NK-92 (cell line): ENCODE measurements around the gene DECR2.
A peak's percentile ranks its signal among the peaks of the same experiment; 100 is the strongest.
"Not testable (repeated sequence)": the region's sequence is repeated elsewhere in the genome, so short reads cannot be mapped to it uniquely, and the experiment has no call there.

Experiments used
- DNase-seq: peaks from one replicate; lab custom pipeline; 2025; ENCODE audit not compliant: unreplicated experiment; lab: John Stamatoyannopoulos, UW

Gene DECR2, protein sequence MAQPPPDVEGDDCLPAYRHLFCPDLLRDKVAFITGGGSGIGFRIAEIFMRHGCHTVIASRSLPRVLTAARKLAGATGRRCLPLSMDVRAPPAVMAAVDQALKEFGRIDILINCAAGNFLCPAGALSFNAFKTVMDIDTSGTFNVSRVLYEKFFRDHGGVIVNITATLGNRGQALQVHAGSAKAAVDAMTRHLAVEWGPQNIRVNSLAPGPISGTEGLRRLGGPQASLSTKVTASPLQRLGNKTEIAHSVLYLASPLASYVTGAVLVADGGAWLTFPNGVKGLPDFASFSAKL

DNA sequence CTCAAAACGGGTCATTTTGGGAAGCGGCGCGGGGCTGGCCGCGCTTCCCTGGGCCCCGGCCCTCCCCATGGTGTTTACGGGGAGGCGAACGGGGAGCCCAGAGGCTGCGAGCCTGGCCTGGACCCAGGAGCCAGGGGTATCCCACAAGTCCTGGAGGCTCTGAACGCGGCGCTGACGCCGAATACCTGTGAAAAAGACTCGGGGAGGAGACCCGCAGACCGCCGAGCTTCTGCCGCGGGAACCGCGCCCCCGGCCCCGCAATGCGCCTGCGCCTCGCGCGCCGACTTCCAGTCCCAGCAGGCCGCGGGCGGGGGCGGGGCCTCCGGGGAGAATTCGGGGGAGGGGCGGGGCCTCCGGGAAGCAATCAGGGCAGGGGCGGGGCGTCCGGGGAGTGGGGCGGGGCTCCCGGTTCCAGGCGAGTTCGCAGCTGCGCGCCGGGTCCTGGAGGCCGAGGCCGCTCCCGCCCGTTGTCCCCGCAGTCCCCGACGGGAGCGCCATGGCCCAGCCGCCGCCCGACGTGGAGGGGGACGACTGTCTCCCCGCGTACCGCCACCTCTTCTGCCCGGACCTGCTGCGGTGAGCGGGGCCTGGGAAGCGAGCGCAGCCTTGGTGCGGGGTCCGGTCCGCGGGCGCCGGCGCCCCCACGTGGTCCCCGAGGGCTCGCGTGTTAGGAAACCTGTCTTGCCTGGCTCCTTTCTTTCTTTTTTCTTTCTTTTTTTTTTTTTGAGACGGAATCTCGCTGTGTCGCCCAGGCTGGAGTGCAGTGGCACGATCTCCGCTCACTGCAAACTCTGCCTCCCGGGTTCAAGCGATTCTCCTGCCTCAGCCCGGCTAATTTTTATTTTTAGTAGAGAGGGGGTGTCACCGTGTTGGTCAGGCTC lies at the start of gene DECR2:
TSS of gene DECR2 (plus strand) at position 418 of the 881 bp plus-strand sequence. CDS start at position 497, 79 bp downstream.
- peak; percentile 91 for DNase-seq

DNA sequence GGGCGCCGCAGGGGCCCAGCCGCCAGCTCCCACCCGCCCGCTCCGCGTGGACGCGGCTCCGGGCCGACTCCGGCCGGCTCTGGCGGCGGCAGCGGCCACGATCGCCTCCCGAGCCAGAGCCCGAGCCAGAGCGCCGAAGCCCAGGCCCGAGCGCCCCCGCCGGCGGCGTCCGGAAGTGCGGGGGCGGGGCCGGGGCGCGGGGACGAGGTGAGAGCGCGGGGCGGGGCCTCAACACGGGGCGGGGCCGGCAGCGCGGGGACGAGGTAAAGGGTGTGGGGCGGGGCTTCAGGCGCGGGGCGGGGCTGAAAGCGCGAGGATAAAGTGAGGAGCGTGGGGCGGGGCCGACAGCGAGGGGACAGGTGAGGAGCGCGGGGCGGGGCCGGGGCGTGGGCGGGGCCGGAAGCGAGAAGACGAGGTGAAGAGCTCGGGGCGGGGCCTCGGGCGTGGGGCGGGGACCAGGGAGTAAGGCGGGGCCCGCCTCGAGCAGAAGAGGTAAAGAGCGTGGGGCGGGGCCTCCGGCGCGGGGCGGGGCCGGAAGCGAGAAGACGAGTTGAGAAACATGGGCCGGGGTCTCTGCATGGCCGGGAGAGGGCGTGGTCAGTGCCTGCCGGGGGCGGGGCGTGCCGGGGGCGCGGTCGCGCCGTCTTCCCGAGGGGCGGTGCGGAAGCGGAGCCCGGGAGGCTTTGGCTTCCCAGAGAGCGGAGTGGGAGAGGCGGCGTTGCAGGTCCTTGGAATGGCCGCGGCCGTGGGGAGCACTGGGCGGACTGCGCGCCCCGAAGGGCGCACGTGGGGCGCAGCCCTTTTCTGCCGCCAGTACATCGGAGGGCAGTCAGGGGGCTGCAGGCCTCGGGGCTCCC lies 48.9 kb upstream of the DECR2 start, which contains the start of gene AXIN1:
TSS of gene AXIN1 (minus strand) at position 177 of the 857 bp plus-strand sequence. CDS start 5,698 bp downstream, outside the sequence.
- DNase-seq = peak; percentile 98

DNA sequence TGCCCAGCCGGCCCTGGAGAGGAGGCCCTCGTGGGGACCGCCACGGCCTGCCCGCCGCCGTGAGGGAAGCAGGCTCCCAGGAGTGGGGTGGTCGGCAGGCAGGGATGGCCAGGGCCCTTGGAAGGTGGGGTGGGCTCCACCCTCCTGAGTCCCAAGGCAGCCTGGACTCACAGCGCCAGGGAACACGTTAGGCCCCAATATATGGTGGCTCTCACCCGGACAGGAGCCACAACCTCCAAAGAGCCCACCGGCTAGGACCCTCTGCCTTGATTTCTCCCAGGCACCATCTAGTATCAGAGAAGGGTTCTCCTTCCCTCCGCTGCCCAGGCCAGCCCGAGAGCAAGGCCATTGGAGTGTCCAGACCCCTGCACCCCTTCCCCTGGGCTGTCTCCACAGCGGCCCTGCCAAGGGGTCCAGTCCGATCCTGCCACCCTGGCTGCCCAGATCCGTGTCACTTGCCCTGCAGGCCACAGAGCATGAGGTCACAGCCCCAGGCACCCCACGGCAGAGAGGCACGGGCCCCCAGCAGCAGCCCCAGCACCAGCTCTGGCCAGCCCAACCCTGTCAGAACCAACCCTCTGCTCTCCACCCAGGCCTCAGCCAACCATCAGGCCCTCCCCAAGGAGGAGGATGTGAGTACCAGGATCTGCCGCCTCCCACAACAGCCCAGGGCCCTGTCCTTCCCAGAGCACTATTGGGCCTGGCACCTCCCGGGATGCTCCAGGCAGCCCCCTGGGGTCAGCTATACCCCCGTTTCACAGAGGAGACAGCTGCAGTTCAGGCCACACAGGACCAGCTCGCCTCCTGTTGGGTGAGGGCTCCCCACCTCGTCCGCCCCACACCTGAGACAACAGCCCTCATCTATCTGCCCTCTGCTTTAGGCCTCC lies 48.0 kb upstream of the DECR2 start:
- DNase-seq = no peak

DNA sequence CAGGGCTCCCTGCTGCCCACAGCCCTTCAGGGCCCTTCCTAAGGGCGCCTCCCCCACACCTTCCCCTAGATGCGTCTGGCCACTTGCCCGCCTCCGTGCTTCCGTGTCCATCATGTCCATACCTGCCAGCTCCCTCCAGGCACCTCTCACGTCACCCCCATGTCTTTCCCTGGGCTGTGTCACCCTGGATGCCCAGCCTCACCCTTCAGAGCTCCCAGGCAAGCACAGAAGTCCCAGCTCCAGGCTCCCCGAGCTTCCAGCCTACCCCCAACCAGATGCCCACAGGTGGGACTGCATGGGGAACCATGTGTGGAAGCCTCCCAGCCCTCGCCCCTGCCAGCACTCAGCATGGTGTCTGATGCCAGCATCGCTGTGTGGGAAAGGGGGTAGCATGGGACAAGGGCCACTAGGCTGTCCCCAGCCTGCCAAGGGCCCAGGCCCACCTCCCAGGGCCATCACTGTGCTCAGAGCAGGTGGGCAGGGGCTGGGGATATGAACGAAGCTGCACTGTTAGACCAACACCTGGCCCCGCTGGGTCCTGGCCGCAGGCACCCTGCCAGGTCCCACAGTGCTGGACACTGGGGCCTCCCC lies 47.3 kb upstream of the DECR2 start:
- DNase-seq = no peak

DNA sequence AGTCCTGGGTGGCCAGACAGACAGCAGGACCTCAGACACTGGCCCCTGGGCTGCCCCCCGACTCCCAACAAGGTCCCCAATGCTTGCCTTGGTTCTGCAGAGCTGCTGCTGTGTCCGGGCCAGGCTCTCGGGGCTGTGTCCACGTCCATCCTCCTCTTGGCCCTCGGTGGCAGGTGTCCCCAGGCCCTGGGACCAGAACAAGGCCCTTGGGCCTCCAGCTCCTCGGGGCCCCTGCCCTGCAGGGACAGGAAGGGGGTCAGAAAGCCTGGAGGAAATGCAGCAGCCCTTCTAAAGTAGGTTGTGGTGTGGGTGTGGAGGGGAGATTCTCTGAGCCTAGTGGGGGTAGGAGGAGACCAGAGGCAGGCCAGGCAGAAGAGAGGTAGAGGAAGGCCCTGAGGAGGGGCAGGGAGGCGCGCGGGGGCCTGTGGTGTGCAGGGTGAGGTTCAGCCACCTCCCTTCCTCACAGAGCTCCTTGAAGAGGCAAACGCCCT lies 46.7 kb upstream of the DECR2 start:
- no peak for DNase-seq

DNA sequence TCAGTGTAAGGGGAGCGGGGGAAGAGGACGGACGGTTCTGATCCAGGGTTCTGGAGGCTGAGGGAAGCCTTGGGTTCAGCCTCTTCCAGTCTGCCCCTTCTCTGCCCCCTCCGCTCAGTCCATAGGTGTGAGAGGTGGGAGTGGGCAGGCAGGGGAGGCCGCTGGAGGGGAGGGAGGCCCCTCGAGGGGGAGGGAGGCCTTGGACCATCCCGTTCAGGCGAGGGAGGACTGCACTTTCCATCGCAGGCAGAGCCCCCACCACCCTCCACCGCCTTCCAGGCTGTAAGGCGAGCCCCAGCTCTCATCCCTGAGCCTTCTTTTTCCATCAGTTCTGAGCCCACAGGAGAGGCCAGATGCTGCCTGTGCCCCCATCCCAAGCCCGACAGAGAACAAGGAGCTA lies 44.9 kb upstream of the DECR2 start:
- DNase-seq = no peak

DNA sequence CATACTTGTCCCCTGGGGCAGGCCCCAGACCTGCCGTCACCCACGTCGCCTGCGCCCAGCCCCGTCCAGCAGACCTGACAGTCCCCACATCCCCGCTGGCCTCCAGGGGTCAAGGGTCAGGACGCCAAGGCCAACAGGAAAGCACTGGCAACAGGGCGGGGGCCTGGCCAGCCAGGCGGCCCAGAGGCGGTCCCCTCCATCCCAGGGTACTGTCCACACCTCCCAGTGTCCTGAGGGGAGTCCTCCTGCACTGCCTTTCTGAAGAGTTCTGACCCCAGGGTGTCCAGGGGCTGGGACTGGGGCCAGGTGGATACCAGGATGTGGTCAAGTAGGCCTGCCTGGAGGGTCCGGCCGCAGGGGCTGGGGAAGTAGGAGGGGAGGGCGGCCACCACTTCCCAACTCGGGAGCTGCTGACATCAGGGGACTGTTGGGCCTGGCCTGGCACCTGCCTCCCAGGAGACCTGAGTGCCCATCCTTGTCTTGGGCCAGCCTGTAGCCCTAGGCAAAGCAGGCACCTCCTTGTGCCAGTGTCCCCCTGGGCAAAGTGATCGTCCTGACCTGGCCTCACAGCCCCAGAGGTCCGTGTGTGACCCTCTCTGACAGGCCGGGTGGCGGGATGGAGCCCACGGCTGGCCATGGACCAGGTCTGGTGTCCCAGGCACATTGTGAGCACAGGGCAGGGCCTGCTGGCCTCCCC lies 42.5 kb upstream of the DECR2 start:
- DNase-seq = no peak

DNA sequence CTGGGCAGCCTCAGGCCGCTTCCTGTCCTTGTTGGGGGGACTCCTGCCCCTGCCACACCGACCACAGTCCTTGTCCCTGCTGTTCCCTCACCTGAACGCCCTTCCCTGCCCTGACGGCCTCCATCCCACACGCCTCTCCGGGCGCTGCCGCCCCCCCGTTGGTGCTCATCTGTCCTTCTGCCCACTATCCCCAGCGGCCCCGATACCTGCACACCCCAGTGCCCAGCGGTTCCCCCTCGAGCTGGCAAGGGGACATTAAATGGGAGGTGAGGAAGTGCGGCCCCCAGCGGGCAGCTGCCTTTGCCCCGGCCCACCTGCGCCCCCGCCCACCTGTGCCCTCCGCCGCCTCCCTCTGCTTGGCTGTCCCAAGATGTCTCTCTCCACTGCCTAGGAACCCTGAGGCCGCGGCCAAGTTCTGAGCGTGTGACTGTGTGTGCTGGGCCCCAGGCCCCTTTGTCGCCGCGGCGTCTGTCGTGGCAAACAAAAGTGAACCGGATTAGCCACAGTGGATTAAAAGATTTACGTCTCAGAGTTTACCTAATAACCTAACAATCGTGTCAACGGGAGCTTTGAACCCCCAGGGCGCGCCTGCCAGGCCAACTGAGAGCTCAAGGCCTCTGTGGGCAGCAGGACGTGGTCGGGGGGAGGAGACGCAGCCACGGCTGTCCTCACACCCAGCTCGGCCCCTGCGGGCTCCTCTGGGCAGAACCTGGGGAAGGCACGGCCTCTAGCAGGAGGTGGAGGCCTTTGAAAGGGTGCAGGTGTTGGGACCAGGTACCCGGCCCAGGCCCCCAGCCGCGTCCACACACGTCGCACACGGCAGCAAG lies 41.6 kb upstream of the DECR2 start:
- no peak for DNase-seq

DNA sequence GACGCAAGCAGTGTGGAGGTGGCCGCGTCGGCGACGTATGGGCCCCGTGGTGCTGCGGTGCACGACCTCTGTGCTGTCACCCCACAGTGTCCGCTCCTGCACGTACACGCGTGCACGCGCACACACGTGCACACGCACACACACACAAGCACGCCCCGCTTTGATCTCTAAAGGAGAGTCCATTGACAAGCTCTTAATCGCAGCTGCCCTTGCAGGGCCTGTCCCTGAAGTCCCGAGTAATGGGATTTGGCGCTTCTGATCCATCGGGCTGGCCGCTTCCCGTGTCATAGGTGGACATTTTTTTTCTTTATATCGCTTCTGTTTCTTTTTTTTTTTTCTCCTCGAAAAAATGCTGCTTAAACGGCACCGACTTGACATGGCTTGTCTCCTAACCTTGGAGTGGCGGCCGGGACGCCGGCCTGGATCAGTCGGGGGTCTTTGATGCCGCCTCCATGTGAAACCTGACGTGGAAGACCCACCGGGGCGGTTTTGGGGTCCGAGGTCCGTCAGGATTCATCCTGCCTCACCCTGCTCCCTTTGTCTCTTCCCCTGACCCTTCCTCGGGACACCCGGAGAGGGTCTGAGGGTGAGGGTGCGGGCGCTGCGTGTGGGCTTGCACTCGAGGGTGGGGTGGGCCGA lies 40.9 kb upstream of the DECR2 start:
- no peak for DNase-seq

DNA sequence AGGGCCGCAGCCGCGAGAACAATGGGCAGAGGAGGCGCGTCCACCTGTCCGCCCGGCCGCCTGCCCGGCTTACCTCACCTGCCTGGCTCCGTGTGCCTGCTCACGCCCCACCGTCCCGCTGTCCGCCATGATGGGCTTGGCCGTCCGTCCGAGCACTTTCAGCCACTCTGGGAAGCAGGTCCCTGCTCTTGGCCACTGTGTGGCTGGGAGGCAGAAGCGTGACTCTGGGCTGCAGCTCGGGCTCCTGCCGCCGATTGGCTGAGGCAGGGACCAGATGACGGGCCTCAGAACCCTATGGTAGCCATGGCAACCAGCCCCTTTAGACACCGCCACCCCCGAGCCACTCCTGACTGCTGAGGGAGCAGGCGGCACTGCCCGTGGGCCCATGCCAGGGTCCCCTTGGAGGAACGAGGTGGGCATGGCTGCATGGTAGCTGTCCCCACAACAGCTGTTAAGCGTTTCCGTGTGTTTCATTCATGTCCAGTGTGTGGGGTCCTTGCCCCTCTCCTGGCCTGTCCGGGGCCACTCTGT lies 40.3 kb upstream of the DECR2 start:
- DNase-seq = no peak

DNA sequence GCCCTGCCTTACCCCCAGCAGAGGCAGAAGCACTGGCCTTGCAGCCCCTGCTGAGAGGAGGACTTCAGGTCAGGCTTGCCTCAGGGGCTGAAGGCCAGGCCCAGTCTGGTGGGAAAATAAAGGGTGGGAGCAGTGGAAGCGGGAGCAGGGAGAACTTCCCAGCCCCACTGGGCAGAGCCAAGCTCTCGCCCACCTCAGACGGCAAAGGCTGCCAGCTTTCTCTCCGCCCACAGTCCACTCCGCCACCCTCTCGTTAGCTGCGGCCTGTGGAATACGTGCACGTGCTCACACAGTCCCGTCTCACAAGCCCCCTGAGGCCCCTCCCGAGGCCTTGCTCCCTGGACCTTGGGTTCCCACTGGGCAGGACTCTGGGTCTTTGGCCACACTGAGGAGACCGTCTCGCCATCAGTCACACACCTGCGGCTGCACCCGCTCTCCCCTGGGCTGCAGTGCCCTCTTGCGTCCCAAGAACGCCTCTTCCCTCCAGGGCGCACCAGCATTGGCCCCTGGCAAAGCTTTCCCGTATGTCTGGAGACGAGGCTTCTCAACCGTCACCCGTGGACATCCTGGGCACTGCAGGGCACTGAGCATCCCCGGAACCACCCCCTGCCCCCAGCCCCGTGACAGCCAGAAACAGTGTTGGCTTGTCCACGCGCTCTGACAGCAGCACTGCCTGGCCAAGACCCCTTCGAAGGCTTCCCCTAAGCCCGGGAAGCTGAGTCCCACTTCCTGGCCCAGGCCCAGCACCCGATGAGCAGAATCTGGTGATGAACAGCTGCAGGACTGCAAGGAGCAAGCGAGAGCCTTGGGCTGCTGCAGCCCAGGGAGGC lies 39.6 kb upstream of the DECR2 start:
- no peak for DNase-seq

DNA sequence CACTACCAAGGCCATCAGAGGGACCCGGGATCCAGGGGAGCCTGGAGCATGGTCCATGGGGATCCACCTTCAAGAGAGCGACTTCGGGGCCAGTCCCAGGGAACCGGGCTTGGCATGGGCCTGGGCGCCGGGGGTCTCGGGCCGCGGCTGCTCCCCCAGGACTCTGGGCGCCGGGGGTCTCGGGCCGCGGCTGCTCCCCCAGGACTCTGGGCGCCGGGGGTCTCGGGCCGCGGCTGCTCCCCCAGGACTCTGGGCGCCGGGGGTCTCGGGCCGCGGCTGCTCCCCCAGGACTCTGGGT lies 39.0 kb upstream of the DECR2 start:
- DNase-seq = not testable (repeated sequence)

DNA sequence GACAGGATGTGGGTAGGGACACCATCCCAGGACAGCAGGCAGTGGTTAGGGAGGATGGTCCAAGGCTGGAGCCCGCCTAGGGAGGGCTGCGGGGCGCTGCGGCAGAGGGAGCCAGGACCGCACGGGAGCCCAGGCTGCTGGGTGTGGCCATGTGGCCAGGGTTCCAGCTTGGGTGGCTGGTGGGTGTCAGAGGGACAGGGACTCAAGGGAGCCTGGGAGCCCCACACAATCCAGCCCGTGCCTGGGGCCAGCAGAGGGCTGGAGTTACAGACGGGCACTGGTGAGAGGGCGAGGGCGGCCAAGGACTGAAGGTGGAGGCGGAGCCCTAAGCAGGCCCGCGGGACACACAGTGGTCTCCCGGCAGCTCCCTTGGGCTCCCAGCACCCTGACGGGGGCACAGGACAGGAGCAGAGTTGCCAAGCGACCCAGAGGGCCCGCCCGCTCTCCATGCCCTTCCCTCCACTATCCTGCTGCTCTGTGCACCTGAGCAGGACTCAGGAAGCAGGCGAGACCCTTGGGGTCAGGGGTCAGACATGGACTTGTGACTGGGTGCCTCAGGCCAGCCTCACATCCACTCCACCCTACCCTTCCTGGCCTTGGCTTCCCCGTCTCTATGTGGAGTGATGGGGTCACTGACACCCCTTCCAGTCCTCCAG lies 38.4 kb upstream of the DECR2 start:
- DNase-seq = no peak

DNA sequence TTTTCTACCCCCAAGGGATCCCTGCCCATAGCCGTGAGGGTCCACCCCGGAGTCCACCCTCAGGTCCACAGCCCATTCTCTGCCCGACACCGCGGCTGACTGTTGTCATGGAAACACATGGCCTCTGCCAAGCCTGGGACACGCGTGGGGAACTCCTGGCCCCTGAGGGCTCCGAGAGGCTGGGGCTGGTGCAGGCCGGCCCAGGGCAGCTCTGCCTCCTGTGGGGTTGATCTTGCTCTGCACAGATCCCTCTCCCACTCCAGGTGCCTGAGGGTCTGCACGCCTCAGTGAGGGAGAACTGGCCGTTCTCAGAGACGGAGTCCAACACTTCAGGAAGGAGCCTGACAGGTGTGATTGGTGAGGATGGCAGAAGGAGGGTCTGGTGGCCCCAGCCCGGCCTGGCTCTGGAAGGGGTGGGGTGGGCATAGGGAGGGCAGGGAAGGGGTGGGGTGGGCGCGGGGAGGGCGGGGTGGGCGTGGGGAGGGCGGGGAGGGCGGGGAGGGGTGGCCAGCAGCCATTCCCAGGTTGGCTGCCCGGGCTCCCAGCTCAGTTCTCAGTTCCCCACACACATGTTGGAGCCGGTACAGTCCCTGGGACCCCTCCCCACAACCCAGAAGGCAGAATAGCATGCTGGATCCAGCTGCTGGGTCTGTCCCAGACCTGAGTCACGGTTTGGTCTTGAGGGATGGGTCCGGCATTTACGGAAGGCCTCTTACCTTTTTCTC lies 37.8 kb upstream of the DECR2 start:
- no peak for DNase-seq

DNA sequence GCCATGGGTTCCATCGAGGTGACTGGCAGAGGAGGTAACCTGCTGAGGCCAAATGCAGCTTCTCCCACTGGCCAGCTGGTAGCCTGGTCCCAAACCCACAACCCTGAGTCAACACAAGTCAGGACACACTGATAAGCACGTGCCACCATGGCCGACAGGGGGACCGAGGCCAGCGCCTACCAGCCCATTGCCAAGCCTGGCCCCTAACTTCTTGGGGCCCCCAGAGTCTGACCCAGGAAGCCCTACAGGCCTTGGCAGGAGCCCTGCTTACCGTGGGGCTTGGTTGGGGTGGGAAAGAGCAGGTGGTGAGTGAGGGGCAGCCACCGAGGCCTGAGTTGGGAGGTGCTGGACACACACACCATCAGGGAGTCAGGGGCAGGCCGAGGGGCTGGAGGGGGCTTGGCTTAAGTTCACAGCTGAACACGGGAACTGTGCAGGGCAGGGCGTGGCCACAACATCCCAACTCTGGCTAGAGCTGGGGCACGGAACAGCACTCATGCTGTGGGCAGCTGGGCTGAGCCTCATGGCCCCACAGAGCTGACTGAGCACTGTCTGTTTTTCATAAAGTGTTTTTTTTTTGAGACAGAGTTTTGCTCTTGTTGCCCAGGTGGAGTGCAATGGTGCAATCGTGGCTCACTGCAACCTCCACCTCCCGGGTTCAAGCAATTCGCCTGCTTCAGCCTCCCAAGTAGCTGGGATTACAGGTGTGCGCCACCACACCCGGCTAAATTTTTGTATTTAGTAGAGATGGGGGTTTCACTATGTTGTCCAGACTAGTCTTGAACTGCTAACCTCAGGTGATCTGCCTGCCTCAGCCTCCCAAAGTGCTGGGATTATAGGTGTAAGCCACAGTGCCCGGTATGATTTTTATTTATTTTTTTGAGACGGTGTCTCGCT lies 36.8 kb upstream of the DECR2 start:
- no peak for DNase-seq
